ENCODE results near the gene CNGB1. TPM values are rescaled to one million over a fixed set of nuclear protein-coding genes. Genes with fewer than 3 reads are reported as not detected.
"Not testable (repeated sequence)": the region's sequence is repeated elsewhere in the genome, so short reads cannot be mapped to it uniquely, and the experiment has no call there.

CNGB1 gene
- total and polyA plus RNA-seq, 2 experiments from 2014 or later: not detected

GRCh38 chr16:57882792-57883191 lies 88.1 kb downstream of the CNGB1 start:
- Histone ChIP-seq H3K36me3 (no peaks in the 10 kb centered on the region), H3K9me3 (ENCODE audit: low read depth) (no peaks in the 10 kb centered on the region), H3K4me3 (no peak overlapping the region), H3K27ac (no peak overlapping the region), H3K27me3 (no peaks in the 10 kb centered on the region), H3K4me1 (ENCODE audit: low read depth) (no peaks in the 10 kb centered on the region)
- no peak for TF ChIP-seq CTCF (IDR thresholded peaks at IDR 0.05; ENCODE audit: low read depth, low read length)
- no peak for DNase-seq (ENCODE audit: low read depth in 1 of 2, low spot score in 1 of 2)

- no peak for TF ChIP-seq CTCF (IDR thresholded peaks at IDR 0.05; ENCODE audit: low read depth, low read length)
- Histone ChIP-seq H3K27me3 (no peaks in the 10 kb centered on the region), H3K4me3 (no peak overlapping the region), H3K4me1 (ENCODE audit: low read depth) (no peaks in the 10 kb centered on the region), H3K9me3 (ENCODE audit: low read depth) (no peaks in the 10 kb centered on the region), H3K36me3 (no peaks in the 10 kb centered on the region), H3K27ac (no peak overlapping the region)
- DNase-seq (ENCODE audit: low read depth in 1 of 2, low spot score in 1 of 2): no peak
Measured at GRCh38 chr16:57882206-57882605, 88.7 kb downstream of the CNGB1 start.

- H3K4me3 ChIP-seq: no peak overlapping the region
- TF ChIP-seq CTCF (IDR thresholded peaks at IDR 0.05; ENCODE audit: low read depth, low read length): no peak
- no peak overlapping the region for H3K27ac ChIP-seq
- H3K9me3 ChIP-seq (ENCODE audit: low read depth): no peaks in the 10 kb centered on the region
- no peak for DNase-seq (ENCODE audit: low read depth in 1 of 2, low spot score in 1 of 2)
- H3K4me1 ChIP-seq (ENCODE audit: low read depth): no peaks in the 10 kb centered on the region
- H3K27me3 ChIP-seq: no peaks in the 10 kb centered on the region
- no peaks in the 10 kb centered on the region for H3K36me3 ChIP-seq
Measured at GRCh38 chr16:57878586-57878985, 92.3 kb downstream of the CNGB1 start.

- Histone ChIP-seq H3K9me3 (ENCODE audit: low read depth) (no peaks in the 10 kb centered on the region), H3K4me1 (ENCODE audit: low read depth) (no peaks in the 10 kb centered on the region), H3K27ac (no peak overlapping the region), H3K4me3 (no peak overlapping the region), H3K36me3 (no peaks in the 10 kb centered on the region), H3K27me3 (no peaks in the 10 kb centered on the region)
- DNase-seq (ENCODE audit: low read depth in 1 of 2, low spot score in 1 of 2): no peak
- TF ChIP-seq CTCF (IDR thresholded peaks at IDR 0.05; ENCODE audit: low read depth, low read length): no peak
Measured at GRCh38 chr16:57876210-57876609, 94.7 kb downstream of the CNGB1 start.

- Histone ChIP-seq H3K36me3 (no peaks in the 10 kb centered on the region), H3K4me1 (ENCODE audit: low read depth) (no peaks in the 10 kb centered on the region), H3K4me3 (no peak overlapping the region), H3K27me3 (no peaks in the 10 kb centered on the region), H3K9me3 (ENCODE audit: low read depth) (no peaks in the 10 kb centered on the region), H3K27ac (no peak overlapping the region)
- TF ChIP-seq CTCF (IDR thresholded peaks at IDR 0.05; ENCODE audit: low read depth, low read length): no peak
- no peak for DNase-seq (ENCODE audit: low read depth in 1 of 2, low spot score in 1 of 2)
Measured at GRCh38 chr16:57875347-57875746, 95.6 kb downstream of the CNGB1 start.

GRCh38 chr16:57873218-57873617 lies 97.7 kb downstream of the CNGB1 start:
- Histone ChIP-seq H3K36me3 (no peaks in the 10 kb centered on the region), H3K9me3 (ENCODE audit: low read depth) (no peaks in the 10 kb centered on the region), H3K4me1 (ENCODE audit: low read depth) (no peaks in the 10 kb centered on the region), H3K27me3 (no peaks in the 10 kb centered on the region), H3K4me3 (no peak overlapping the region), H3K27ac (no peak overlapping the region)
- TF ChIP-seq CTCF (IDR thresholded peaks at IDR 0.05; ENCODE audit: low read depth, low read length): no peak
- no peak for DNase-seq (ENCODE audit: low read depth in 1 of 2, low spot score in 1 of 2)

- H3K27me3 ChIP-seq; H3K27ac ChIP-seq; H3K4me3 ChIP-seq; H3K36me3 ChIP-seq; DNase-seq (ENCODE audit: low read depth in 1 of 2, low spot score in 1 of 2); H3K9me3 ChIP-seq (ENCODE audit: low read depth); H3K4me1 ChIP-seq (ENCODE audit: low read depth): not testable (repeated sequence)
Measured at GRCh38 chr16:57872764-57873163, 98.2 kb downstream of the CNGB1 start.
